MM.1S (cell line): ENCODE measurements around the gene ZNF292.

Experiments
- CTCF ChIP-seq: fragments of 300-600 bp; sonication (generic); IDR thresholded peaks from 2 replicates; pipeline ENCODE4 v1.5.1; 2016; ENCODE audit warnings: antibody characterized with exemption, low read length, mixed read lengths
- EZH2 ChIP-seq: fragments of 300-600 bp; sonication (generic); optimal IDR thresholded peaks from 2 replicates; pipeline ENCODE3; 2017; ENCODE audit warnings: low read depth, mild to moderate bottlenecking, antibody characterized with exemption, low read length, mixed read lengths
- EZH2phosphoT487 ChIP-seq: fragments of 300-600 bp; sonication (generic); IDR thresholded peaks from 2 replicates; pipeline ENCODE4 v1.6.1; 2018; ENCODE audit warnings: antibody characterized with exemption, low read length

- TF ChIP-seq EZH2phosphoT487 (no peak), CTCF (no peak), EZH2 (no peak)
Observed at GRCh38 chr6:87224971-87225370, 69.6 kb downstream of the ZNF292 start.
